ENCODE measurements around the gene CAMTA1.
"Not testable (repeated sequence)": the region's sequence is repeated elsewhere in the genome, so short reads cannot be mapped to it uniquely, and the experiment has no call there.

CAMTA1 gene

GRCh38 chr1:7786795-7787194 lies 1001.5 kb downstream of the CAMTA1 start:
- 92 to 100% methylated on average over 3 to 4 of the region's 5 CpGs for WGBS, 2 experiments (ENCODE audit: insufficient coverage in 2 of 2)
- Histone ChIP-seq H3K27ac (ENCODE audit: low read depth, low read length, severe bottlenecking) (no peak overlapping the region), H3K36me3 (ENCODE audit: control insufficient read depth, insufficient read depth, low read length) (peaks cover 23% of the 10 kb centered on the region), H3K4me3 (ENCODE audit: extremely low read depth, insufficient read depth, low read length, poor library complexity, severe bottlenecking) (no peak overlapping the region), H3K9me3 (ENCODE audit: control insufficient read depth, low read length) (peaks cover 25% of the 10 kb centered on the region), H3K4me1 (ENCODE audit: control insufficient read depth, insufficient read depth, low read length, poor library complexity, severe bottlenecking) (no peaks in the 10 kb centered on the region)

DNA sequence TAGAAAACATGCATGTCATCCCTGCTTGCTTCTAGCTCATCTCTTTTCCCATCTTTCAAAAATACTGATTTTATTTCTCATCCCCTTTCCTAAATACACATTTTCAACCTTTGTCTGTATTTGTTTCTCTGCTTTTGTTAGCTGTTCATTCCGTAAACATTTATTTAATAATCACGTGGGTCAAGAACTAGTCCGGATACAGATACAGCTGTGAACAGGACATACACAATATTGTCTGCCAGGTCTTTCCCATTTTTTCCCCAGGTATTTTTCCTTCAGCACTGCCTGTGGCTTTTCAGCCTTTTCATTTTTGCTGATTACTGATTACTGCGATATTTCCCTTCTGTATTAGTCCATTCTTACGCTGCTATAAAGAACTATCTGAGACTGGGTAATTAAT lies 1004.6 kb downstream of the CAMTA1 start:
- peaks cover 36% of the 10 kb centered on the region for H3K9me3 ChIP-seq (ENCODE audit: control insufficient read depth, low read length)

GRCh38 chr1:7791027-7791426 lies 1005.8 kb downstream of the CAMTA1 start:
- H3K4me3 ChIP-seq (ENCODE audit: extremely low read depth, insufficient read depth, low read length, poor library complexity, severe bottlenecking); H3K4me1 ChIP-seq (ENCODE audit: control insufficient read depth, insufficient read depth, low read length, poor library complexity, severe bottlenecking); H3K27ac ChIP-seq (ENCODE audit: low read depth, low read length, severe bottlenecking): not testable (repeated sequence)
- WGBS, 2 experiments (ENCODE audit: insufficient coverage in 2 of 2) = 88 to 100% methylated on average over 1 to 3 of the region's 3 CpGs
- Histone ChIP-seq H3K9me3 (ENCODE audit: control insufficient read depth, low read length) (peaks cover 36% of the 10 kb centered on the region), H3K36me3 (ENCODE audit: control insufficient read depth, insufficient read depth, low read length) (peaks cover 27% of the 10 kb centered on the region)

More for the DNA sequence above, 1004.6 kb downstream of the CAMTA1 start:
- H3K4me3 ChIP-seq (ENCODE audit: extremely low read depth, insufficient read depth, low read length, poor library complexity, severe bottlenecking) = no peak overlapping the region
- H3K4me1 ChIP-seq (ENCODE audit: control insufficient read depth, insufficient read depth, low read length, poor library complexity, severe bottlenecking) = no peaks in the 10 kb centered on the region
- WGBS, 2 experiments (ENCODE audit: insufficient coverage in 2 of 2) = 72 to 91% methylated on average over 4 of the region's 5 CpGs
- peaks cover 30% of the 10 kb centered on the region for H3K36me3 ChIP-seq (ENCODE audit: control insufficient read depth, insufficient read depth, low read length)
- no peak overlapping the region for H3K27ac ChIP-seq (ENCODE audit: low read depth, low read length, severe bottlenecking)

DNA sequence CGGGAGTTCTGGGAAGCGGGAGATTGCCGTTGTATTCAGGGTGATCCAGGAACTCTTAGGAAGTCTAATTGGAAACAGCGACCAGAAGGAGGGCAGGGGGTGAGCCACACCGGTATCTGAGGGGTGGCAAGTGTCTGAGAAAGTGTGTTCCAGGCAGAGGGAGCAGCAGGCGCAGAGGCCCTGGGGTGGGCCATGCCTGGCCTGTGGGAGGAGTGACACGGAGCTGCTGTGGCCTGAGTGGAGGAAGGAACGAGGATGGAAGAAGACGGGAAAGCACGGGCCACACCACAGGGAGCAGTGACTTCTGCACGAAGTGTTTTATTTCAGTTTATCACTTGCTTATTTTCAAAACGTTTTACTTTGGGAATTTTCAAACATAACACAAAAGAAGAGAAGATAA lies 1010.2 kb downstream of the CAMTA1 start:
- Histone ChIP-seq H3K4me1 (ENCODE audit: control insufficient read depth, insufficient read depth, low read length, poor library complexity, severe bottlenecking) (no peaks in the 10 kb centered on the region), H3K4me3 (ENCODE audit: extremely low read depth, insufficient read depth, low read length, poor library complexity, severe bottlenecking) (no peak overlapping the region), H3K27ac (ENCODE audit: low read depth, low read length, severe bottlenecking) (no peak overlapping the region), H3K36me3 (ENCODE audit: control insufficient read depth, insufficient read depth, low read length) (peaks cover 11% of the 10 kb centered on the region), H3K9me3 (ENCODE audit: control insufficient read depth, low read length) (peaks cover 23% of the 10 kb centered on the region)
- WGBS, 2 experiments (ENCODE audit: insufficient coverage in 2 of 2) = 83 to 92% methylated on average over 9 of the region's 12 CpGs

- Histone ChIP-seq H3K4me1 (ENCODE audit: control insufficient read depth, insufficient read depth, low read length, poor library complexity, severe bottlenecking) (no peaks in the 10 kb centered on the region), H3K9me3 (ENCODE audit: control insufficient read depth, low read length) (no peaks in the 10 kb centered on the region), H3K4me3 (ENCODE audit: extremely low read depth, insufficient read depth, low read length, poor library complexity, severe bottlenecking) (no peak overlapping the region), H3K27ac (ENCODE audit: low read depth, low read length, severe bottlenecking) (no peak overlapping the region), H3K36me3 (ENCODE audit: control insufficient read depth, insufficient read depth, low read length) (peaks cover 5% of the 10 kb centered on the region)
- 96% methylated on average over 4 to 5 of the region's 9 CpGs for WGBS, 2 experiments (ENCODE audit: insufficient coverage in 2 of 2)
Measured at GRCh38 chr1:7805460-7805859, 1020.2 kb downstream of the CAMTA1 start.

GRCh38 chr1:7808253-7808844 lies 1023.1 kb downstream of the CAMTA1 start:
- Histone ChIP-seq H3K27ac (ENCODE audit: low read depth, low read length, severe bottlenecking) (no peak overlapping the region), H3K4me3 (ENCODE audit: extremely low read depth, insufficient read depth, low read length, poor library complexity, severe bottlenecking) (no peak overlapping the region), H3K4me1 (ENCODE audit: control insufficient read depth, insufficient read depth, low read length, poor library complexity, severe bottlenecking) (no peaks in the 10 kb centered on the region), H3K36me3 (ENCODE audit: control insufficient read depth, insufficient read depth, low read length) (peaks cover 17% of the 10 kb centered on the region), H3K9me3 (ENCODE audit: control insufficient read depth, low read length) (peaks cover 5% of the 10 kb centered on the region)
- no CpG with 5 or more reads among the region's 1 CpG for WGBS, 2 experiments (ENCODE audit: insufficient coverage in 2 of 2)

DNA sequence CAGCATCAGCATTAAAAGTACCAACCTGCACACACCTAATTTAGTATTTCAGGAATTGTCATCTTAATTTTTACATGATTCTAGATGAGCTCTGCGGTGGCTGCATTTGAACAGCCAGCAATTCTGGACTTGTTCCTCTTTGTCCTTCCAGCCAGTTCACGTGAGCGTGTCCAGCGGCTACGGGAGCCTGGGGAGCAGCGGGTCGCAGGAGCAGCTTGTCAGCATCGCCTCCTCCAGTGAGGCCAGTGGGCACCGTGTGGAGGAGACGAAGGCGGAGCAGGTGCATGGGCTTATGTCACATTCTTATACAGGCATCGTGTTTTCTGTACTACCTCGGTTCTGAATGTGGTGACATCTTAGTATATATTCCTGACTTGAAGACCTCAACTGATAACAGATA lies 1024.5 kb downstream of the CAMTA1 start:
- no peak overlapping the region for H3K27ac ChIP-seq (ENCODE audit: low read depth, low read length, severe bottlenecking)
- 95 to 96% methylated on average over 12 of the region's 13 CpGs for WGBS, 2 experiments (ENCODE audit: insufficient coverage in 2 of 2)
- H3K4me1 ChIP-seq (ENCODE audit: control insufficient read depth, insufficient read depth, low read length, poor library complexity, severe bottlenecking) = no peaks in the 10 kb centered on the region
- peaks cover 14% of the 10 kb centered on the region for H3K9me3 ChIP-seq (ENCODE audit: control insufficient read depth, low read length)
- H3K36me3 ChIP-seq (ENCODE audit: control insufficient read depth, insufficient read depth, low read length) = peaks cover 12% of the 10 kb centered on the region
- H3K4me3 ChIP-seq (ENCODE audit: extremely low read depth, insufficient read depth, low read length, poor library complexity, severe bottlenecking) = no peak overlapping the region

- no peak overlapping the region for H3K27ac ChIP-seq (ENCODE audit: low read depth, low read length, severe bottlenecking)
- H3K4me3 ChIP-seq (ENCODE audit: extremely low read depth, insufficient read depth, low read length, poor library complexity, severe bottlenecking) = no peak overlapping the region
- peaks cover 14% of the 10 kb centered on the region for H3K9me3 ChIP-seq (ENCODE audit: control insufficient read depth, low read length)
- H3K4me1 ChIP-seq (ENCODE audit: control insufficient read depth, insufficient read depth, low read length, poor library complexity, severe bottlenecking) = no peaks in the 10 kb centered on the region
- H3K36me3 ChIP-seq (ENCODE audit: control insufficient read depth, insufficient read depth, low read length) = peaks cover 12% of the 10 kb centered on the region
- WGBS, 2 experiments (ENCODE audit: insufficient coverage in 2 of 2) = 92 to 93% methylated on average over 7 of the region's 7 CpGs
Measured at GRCh38 chr1:7810395-7810794, 1025.1 kb downstream of the CAMTA1 start.

DNA sequence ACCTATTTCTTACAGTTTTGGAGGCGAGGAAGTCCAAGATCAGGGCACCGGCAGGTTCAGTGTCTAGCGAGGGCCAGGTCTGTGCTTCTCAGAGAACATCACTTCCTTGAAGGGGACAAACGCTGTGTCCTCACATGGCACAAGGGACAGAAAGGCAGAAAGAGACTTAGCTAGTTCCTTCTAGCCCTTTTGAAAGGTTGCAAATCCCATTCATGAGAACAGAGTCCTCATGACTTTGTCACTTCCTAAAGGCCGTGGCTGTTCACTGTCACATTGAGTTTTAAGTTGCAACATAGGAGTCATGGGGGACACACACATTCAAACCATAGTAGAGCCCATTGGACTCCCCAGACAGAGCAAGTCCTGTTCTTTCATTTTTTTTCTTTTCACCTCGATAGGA lies 1026.2 kb downstream of the CAMTA1 start:
- no peak overlapping the region for H3K27ac ChIP-seq (ENCODE audit: low read depth, low read length, severe bottlenecking)
- no peaks in the 10 kb centered on the region for H3K4me1 ChIP-seq (ENCODE audit: control insufficient read depth, insufficient read depth, low read length, poor library complexity, severe bottlenecking)
- no peak overlapping the region for H3K4me3 ChIP-seq (ENCODE audit: extremely low read depth, insufficient read depth, low read length, poor library complexity, severe bottlenecking)
- peaks cover 12% of the 10 kb centered on the region for H3K36me3 ChIP-seq (ENCODE audit: control insufficient read depth, insufficient read depth, low read length)
- WGBS, 2 experiments (ENCODE audit: insufficient coverage in 2 of 2) = 92 to 98% methylated on average over 4 to 5 of the region's 6 CpGs
- peaks cover 14% of the 10 kb centered on the region for H3K9me3 ChIP-seq (ENCODE audit: control insufficient read depth, low read length)

DNA sequence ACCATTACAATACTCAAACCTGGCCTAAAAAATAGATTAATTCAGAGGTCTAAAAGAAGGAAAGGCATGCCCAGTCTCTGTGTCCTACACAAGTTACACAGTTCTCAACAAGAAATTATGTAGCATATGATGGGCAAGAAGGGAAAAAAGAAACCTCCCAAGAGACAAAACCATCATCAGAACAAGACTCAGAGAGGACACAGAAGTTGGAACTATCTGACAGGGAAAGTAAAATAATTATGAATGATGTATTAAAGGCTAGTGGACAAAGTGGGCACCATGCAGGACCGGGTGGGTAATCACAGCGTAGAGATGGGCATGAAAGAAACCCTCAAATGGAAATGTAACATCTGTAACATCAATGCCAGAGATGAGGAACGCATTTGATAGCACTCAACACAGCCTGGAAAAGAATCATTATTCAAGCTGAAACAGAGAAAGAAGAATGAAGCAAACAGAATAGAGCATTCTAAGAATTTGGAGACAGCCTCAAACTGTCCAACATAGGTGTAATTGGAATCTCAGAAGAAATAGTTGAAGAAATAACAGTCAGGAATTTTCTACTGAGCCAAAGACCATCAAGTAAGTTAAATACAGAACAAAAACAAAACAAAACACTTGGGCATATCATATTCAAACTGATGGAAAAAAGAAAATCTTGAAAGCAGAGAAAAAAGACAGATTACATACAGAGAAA lies 1028.6 kb downstream of the CAMTA1 start:
- peaks cover 12% of the 10 kb centered on the region for H3K36me3 ChIP-seq (ENCODE audit: control insufficient read depth, insufficient read depth, low read length)
- no peak overlapping the region for H3K4me3 ChIP-seq (ENCODE audit: extremely low read depth, insufficient read depth, low read length, poor library complexity, severe bottlenecking)
- no peak overlapping the region for H3K27ac ChIP-seq (ENCODE audit: low read depth, low read length, severe bottlenecking)
- H3K9me3 ChIP-seq (ENCODE audit: control insufficient read depth, low read length) = peaks cover 14% of the 10 kb centered on the region
- WGBS, 2 experiments (ENCODE audit: insufficient coverage in 2 of 2) = 60 to 76% methylated on average over 3 of the region's 3 CpGs
- no peaks in the 10 kb centered on the region for H3K4me1 ChIP-seq (ENCODE audit: control insufficient read depth, insufficient read depth, low read length, poor library complexity, severe bottlenecking)
